NOMO-1 treated with DMSO at 0.1 percent for 48 hours (cell line): ENCODE results near the gene HEMGN.
A peak's percentile ranks its signal among the peaks of the same experiment; 100 is the strongest.
"Not testable (repeated sequence)": the region's sequence is repeated elsewhere in the genome, so short reads cannot be mapped to it uniquely, and the experiment has no call there.

Experiments used
- DNase-seq: peaks from one replicate; lab custom pipeline; 2025; ENCODE audit not compliant: unreplicated experiment; lab: John Stamatoyannopoulos, UW

The HEMGN gene, protein sequence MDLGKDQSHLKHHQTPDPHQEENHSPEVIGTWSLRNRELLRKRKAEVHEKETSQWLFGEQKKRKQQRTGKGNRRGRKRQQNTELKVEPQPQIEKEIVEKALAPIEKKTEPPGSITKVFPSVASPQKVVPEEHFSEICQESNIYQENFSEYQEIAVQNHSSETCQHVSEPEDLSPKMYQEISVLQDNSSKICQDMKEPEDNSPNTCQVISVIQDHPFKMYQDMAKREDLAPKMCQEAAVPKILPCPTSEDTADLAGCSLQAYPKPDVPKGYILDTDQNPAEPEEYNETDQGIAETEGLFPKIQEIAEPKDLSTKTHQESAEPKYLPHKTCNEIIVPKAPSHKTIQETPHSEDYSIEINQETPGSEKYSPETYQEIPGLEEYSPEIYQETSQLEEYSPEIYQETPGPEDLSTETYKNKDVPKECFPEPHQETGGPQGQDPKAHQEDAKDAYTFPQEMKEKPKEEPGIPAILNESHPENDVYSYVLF

DNA sequence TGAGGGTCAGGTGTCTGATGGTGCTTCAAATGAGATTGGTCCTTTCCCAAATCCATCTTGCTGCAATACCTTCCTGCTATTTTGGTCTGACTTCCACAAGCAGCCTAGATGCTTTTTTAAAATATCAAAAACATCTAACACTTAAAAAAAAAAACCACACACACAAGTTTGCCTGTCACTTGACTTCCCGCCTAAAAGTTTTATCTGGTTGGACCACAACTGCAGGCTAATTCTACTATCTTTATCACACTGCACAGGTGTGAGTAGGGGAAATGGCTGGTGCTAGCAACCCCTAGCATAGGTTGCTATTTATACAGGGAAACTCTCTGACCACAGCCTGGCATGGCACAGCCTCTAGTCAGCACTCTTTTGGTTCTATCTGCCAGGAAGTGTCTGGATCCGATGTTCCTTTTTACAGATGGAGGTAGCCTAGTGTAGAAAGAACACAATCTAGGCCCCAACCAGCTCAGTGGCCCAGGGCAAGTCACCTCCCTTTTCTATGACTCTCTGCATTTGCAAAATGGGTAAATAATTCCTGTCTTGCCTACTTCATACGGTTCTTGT lies at the start of gene HEMGN:
Gene HEMGN (minus strand): TSS at position 92 of the 564 bp plus-strand sequence. CDS start 36 bp downstream, at position 56.
- DNase-seq, result no peak

GRCh38 chr9:97987487-97987886 lies 49.5 kb upstream of the HEMGN start:
- no peak for DNase-seq

- no peak for DNase-seq
Measured at GRCh38 chr9:97985058-97985861, 47.3 kb upstream of the HEMGN start.

DNA sequence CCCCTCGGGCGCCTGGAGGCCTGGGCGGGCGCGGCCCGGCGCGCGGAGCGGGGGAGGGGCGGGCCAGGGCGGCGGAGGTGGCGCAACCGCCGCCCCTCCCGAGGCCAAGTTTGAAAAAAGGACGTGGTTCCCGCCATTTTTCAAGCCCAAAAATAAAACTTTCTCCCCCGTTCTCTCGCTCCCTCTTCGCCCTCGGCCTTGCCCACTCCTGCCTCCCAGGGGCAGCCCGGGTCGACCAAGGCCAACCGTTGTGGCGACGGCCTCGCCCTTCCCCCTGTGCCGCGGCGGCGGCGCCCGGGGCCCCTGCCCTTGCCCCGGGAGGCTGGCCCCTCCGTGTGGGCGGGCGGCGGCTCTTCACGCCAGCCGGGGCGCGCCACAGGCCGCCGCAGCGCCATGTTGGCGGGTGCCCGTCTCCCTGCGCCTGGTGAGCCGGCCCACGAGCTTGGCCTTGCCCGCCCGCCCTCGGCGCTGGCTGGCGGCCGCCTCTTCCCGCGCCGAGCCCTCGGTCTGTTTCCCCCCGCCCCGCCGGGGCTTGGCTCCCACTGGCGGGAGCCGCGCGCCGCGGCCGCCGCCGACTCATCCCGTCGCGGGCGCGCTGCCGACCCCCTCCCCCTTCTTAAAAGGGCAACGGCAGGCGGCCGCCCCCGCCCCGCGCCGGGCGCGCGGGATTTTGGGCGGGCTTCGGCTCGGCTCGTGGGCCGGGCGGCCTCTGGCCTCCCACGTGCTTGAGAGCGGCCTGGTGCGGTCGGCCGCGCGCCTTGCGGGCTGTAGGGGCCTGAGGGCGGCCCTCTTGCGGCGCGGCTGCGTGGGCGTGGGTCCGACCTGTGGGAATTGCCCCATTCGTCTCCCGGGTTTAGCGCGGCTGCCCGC lies 46.5 kb upstream of the HEMGN start:
- peak; percentile 53 for DNase-seq

GRCh38 chr9:97983589-97984187 lies 45.7 kb upstream of the HEMGN start:
- peak; percentile 14 for DNase-seq

GRCh38 chr9:97982683-97983588 lies 45.0 kb upstream of the HEMGN start, which contains the start of gene ANP32B:
Gene ANP32B (plus strand): TSS chr9:97983341. CDS start chr9:97983556, 215 bp downstream.
- peak; percentile 90 for DNase-seq

- DNase-seq, result no peak
Measured at GRCh38 chr9:97981846-97982682, 44.1 kb upstream of the HEMGN start.

GRCh38 chr9:97980918-97981845 lies 43.2 kb upstream of the HEMGN start:
- no peak for DNase-seq

GRCh38 chr9:97980479-97980803 lies 42.5 kb upstream of the HEMGN start:
- DNase-seq, result no peak

GRCh38 chr9:97979788-97980478 lies 42.0 kb upstream of the HEMGN start:
- DNase-seq, result no peak

DNA sequence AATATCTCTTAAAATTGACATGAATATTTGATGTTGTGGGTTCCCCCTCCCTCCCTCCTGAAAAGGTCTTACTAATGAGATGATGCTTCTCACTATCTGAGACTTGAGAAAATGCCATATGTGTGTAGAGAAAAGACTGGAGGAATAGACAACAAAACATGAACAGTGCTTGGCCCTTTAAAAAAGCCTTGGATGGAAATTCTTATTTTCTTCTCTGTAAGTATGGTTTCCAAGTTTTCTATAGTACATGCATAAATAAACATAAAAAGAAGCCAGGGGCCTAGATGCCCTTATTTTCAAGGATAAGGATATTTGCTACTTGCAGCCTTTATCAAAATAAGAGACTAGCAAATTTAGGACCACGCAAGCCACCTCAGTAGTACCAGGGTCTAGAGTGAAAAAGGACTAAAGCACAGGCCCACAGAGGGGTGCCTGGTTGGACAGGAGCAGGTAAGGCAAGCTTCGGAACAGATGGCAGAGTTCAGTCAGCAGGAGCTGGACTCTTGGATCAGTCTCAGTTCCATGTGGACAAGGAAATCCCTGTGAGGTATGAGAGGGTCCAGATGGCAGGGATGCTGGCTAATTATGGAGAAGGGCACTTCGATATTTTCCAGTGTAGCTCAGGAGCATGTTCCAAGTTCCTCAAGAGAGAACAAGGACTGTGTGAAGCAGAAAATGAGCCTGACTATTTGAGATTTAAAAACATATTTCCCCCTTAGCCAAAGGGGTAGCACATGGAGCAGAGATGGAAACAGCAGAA lies 40.6 kb upstream of the HEMGN start:
- DNase-seq, result no peak

DNA sequence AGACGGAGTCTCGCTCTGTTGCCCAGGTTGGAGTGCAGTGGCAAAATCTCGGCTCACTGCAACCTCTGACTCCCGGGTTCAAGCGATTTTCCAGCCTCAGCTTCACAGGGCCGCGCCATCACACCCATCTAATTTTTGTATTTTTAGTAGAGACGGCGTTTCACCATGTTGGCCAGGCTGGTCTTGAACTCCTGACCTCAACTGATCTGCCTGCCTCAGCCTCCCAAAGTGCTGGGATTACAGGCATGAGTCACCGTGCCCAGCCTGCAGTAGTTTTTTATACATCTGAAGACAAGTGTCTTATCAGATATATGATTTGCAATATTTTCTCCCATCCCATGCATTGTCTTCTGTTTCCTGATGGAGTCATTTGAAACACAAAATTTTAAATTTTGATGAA lies 38.7 kb upstream of the HEMGN start:
- not testable (repeated sequence) for DNase-seq

- no peak for DNase-seq
Measured at GRCh38 chr9:97975376-97975775, 37.4 kb upstream of the HEMGN start.

GRCh38 chr9:97972753-97973152 lies 34.8 kb upstream of the HEMGN start:
- no peak for DNase-seq

DNA sequence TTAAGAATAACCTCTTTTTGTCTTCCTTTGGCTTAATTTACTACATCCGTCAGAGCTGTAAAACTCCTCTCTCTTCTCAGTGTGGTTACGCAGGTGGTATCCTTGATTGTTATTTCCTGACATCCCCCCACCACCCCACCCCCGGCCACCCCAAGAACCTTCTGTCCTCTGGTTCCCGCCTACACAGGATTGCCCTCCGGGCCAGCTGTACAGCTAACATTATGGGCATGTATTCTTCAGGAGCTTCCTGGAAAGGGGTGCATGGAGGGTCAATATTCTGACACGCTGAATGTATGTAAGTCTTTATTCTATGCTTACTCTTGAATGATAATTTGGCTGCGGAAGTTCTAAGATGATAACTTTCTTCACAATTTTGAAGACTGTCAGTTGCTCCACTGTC lies 32.2 kb upstream of the HEMGN start:
- no peak for DNase-seq

DNA sequence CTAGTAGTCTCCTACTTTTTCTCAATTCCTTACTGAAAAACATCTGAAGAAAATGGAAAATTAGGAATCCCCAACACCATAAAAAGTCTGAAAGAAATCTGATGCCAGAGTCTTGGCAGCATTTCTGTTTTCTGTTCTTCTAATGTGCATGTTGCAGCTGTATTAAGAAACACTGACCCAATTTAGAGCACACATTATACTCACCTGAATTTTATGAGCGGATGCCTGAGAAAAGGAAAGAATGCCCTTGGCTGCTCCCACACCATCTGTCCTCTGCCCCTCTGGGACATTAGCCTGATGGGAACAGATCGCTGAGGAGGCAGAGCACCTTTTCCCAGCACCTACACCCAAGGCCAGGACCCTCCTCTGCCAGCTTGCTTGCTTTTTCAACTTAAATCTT lies 31.0 kb upstream of the HEMGN start:
- no peak for DNase-seq
